ENCODE results near the gene AK4.
A peak's percentile ranks its signal among the peaks of the same experiment; 100 is the strongest.

AK4 gene

GRCh38 chr1:65207317-65207716 is 59.3 kb downstream of the AK4 start:
- TF ChIP-seq, protein P1, sequence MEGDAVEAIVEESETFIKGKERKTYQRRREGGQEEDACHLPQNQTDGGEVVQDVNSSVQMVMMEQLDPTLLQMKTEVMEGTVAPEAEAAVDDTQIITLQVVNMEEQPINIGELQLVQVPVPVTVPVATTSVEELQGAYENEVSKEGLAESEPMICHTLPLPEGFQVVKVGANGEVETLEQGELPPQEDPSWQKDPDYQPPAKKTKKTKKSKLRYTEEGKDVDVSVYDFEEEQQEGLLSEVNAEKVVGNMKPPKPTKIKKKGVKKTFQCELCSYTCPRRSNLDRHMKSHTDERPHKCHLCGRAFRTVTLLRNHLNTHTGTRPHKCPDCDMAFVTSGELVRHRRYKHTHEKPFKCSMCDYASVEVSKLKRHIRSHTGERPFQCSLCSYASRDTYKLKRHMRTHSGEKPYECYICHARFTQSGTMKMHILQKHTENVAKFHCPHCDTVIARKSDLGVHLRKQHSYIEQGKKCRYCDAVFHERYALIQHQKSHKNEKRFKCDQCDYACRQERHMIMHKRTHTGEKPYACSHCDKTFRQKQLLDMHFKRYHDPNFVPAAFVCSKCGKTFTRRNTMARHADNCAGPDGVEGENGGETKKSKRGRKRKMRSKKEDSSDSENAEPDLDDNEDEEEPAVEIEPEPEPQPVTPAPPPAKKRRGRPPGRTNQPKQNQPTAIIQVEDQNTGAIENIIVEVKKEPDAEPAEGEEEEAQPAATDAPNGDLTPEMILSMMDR (IDR thresholded peaks at IDR 0.05; ENCODE audit: control insufficient read depth, extremely low read depth, insufficient read depth), result no peak
- no peak overlapping the region for H3K4me3 ChIP-seq (ENCODE audit: low read depth, low read length)
- DNase-seq (ENCODE audit: low read depth), result no peak

DNA sequence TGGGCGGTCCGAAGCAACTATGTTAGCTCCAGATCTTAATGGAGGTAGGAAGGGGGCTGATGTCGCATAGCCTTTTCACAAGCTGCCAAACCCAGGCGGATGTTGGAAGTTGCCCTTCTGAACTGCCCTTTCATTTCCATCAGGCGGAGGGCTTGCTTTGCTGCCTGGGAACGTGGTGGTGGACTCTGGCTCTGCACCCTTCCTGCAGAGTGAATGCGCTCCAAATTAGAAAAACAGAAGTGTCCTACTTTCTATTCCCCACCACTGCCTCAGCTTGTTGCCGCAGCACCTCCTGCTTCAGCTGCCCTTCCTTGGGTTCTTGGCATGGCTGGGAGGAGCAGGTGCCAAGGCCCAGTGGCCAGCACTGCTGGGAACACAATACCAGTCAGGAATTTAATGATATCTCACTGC is 60.6 kb downstream of the AK4 start:
- DNase-seq (ENCODE audit: low read depth), result no peak
- no peak overlapping the region for H3K4me3 ChIP-seq (ENCODE audit: low read depth, low read length)
- TF ChIP-seq, protein P1 (IDR thresholded peaks at IDR 0.05; ENCODE audit: control insufficient read depth, extremely low read depth, insufficient read depth), result no peak

GRCh38 chr1:65209005-65209885 is 61.2 kb downstream of the AK4 start:
- H3K4me3 ChIP-seq (ENCODE audit: low read depth, low read length), result no peak overlapping the region
- TF ChIP-seq, protein P1 (IDR thresholded peaks at IDR 0.05; ENCODE audit: control insufficient read depth, extremely low read depth, insufficient read depth), result peak; percentile 57
- DNase-seq (ENCODE audit: low read depth), result no peak

DNA sequence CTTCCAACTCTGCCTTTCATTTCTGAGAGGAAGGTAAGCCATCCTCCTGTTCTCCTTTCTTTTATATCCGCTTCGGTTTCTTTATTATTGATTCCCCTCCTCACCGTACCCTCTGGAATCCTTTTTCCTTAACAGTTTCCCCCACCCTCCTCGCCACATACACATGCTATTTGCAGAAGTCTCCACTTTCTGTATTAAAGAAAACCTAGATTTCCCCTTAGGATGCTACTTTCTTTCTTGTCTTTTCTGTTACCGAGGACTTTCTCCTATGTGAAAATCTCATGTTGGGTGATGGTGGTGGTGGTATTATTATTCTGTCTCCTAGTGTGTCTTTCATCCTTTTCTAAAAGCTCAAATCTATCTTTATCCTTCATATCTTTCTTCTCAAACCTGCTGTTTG is 62.3 kb downstream of the AK4 start:
- TF ChIP-seq, protein P1 (IDR thresholded peaks at IDR 0.05; ENCODE audit: control insufficient read depth, extremely low read depth, insufficient read depth), result no peak
- DNase-seq (ENCODE audit: low read depth), result no peak
- no peak overlapping the region for H3K4me3 ChIP-seq (ENCODE audit: low read depth, low read length)

- no peak for DNase-seq (ENCODE audit: low read depth)
Observed at GRCh38 chr1:65211331-65211730, 63.3 kb downstream of the AK4 start.

DNA sequence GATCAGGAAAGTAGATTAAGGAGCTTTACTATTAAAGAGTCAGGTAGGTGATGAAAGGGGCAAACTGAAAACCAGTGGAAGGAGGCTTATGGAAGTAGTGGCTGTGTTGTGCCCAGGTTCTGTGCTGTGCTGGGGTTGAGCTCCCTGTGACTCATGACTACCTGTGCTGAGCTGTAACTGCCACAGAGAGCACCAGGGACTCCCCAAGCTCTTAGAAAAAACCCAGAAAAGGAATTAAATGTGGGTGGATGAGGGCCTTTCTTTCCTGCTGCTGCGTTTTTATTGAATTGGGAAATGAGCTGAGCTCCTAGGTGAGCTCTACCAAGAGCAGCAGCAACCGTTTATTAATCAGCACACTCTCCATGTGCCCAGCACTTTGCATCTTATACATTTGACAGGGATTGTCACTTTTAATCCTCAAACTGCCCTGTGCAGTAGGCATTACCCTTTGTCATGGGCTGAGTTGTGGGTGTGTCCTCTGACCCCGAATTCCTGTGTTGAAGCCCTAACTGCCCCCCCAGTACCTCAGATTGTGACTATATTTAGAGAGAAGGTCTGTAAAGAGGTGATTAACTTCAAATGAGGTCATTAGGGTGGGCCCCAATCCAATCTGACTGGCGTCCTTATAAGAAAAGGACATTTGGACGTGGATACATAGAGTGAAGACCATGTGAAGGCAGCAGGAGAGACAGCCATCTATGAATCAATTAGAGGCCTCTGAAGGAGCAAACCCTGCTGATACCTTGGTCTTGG is 65.4 kb downstream of the AK4 start:
- DNase-seq (ENCODE audit: low read depth), result no peak
- H3K4me3 ChIP-seq (ENCODE audit: low read depth, low read length), result no peak overlapping the region
- TF ChIP-seq, protein P1 (IDR thresholded peaks at IDR 0.05; ENCODE audit: control insufficient read depth, extremely low read depth, insufficient read depth), result no peak

More at GRCh38 chr1:65211331-65211730, 63.3 kb downstream of the AK4 start:
- TF ChIP-seq, protein P1 (IDR thresholded peaks at IDR 0.05; ENCODE audit: control insufficient read depth, extremely low read depth, insufficient read depth), result no peak
- no peak overlapping the region for H3K4me3 ChIP-seq (ENCODE audit: low read depth, low read length)

All from LNCaP clone FGC (cell line).